Stimulated activated naive CD8-positive, alpha-beta T cell treated with anti-CD3 and anti-CD28 coated beads, Interleukin-15, Interleukin-2, amounts not matched to agents 100 U/mL and 50 U/mL, for 24 hours (primary cell): ENCODE data around the gene SLC23A3.
A peak's percentile ranks its signal among the peaks of the same experiment; 100 is the strongest.

Source experiments
- ATAC-seq: fragments of 150-1000 bp; cut with Tn5 transposase; one replicate; pipeline ENCODE4 v1.10.0; 2021
- DNase-seq: peaks from one replicate; pipeline ENCODE4 v3.0.0; 2021

The SLC23A3 gene, protein sequence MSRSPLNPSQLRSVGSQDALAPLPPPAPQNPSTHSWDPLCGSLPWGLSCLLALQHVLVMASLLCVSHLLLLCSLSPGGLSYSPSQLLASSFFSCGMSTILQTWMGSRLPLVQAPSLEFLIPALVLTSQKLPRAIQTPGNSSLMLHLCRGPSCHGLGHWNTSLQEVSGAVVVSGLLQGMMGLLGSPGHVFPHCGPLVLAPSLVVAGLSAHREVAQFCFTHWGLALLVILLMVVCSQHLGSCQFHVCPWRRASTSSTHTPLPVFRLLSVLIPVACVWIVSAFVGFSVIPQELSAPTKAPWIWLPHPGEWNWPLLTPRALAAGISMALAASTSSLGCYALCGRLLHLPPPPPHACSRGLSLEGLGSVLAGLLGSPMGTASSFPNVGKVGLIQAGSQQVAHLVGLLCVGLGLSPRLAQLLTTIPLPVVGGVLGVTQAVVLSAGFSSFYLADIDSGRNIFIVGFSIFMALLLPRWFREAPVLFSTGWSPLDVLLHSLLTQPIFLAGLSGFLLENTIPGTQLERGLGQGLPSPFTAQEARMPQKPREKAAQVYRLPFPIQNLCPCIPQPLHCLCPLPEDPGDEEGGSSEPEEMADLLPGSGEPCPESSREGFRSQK

DNA sequence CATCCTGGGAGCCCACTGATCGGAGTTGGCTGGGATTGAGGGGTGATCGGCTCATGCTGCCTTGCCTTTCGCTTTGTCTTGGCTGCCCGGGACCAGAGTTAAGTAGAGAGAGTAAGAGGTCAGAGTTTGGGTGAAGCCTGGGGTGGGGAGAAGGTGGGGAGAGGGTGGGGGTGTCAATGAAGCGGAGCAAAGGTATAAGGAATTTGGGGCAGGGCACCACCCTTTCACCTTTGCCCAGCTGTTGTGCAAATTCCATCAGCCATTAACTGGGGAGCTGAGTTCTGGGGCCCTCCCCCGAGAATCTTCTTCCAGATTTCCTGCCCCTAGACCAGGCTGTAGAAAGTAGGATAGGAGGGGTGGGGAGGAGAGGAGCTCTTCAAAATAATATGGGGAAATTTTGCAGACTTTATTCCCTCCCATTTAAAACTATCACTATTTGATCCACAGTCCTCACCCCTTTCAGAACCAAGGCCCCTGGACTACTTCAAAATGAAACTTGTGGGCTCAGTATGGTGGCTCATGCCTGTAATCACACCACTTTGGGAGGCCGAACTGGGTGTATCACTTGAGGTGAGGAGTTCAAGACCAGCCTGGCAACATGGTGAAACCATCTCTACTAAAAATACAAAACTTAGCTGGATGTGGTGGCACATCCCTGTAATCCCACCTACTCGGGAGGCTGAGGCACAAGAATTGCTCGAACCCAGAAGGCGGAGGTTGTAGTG is at the start of gene SLC23A3:
Gene SLC23A3 (minus strand): TSS at position 100 of the 725 bp plus-strand sequence. CDS start 45 bp downstream, at position 55.
- ATAC-seq (no peak), DNase-seq (no peak)

DNA sequence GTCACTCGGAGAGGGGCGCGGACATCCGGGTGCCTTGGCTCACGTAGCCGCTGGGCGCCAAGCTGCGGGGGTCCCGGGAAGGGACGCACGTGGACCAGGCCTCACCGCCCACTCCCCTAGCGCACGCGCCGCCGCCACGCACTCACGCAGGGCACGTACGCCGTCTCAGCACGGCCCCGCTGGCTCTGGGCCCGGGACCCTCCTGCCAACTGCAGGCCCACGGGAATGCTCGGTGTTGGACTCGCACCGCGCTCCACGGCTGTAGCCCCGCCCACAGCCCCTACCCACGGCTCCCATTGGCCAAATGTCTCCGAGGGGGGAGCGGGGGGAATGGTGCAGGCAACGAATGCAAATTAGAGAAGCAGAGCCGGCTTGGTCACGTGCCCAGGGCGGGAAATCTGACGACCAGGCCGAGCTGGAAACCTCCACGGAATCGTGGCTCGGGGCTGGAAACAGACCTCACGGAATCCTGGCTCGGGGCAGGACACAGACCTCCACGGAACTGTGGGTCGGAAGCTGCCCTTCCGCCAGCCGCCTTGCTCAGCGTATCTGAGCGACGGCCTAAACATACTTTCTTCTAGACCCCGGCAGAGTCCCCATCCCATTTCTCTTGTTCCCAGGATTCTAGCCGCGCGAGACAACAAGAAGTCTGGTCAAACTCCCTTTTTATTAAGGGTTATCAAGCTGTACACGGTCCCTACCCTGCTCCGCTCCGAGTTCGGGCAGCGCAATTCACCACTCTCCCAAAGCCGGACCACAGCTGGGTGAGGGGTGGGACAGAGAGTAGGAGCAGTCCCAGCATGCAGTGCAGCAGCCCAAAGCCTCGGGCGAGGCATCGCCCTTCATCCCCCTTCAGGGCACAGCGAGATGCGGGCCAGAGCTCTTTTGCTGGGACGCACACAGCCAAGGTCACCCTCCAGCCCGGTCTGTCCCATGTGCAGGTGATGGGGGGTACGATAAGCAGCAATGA is 49.2 kb upstream of the SLC23A3 start, which contains the start of gene ABCB6:
Gene ABCB6 (minus strand): TSS at position 227 of the 970 bp plus-strand sequence. CDS start 285 bp downstream, outside the sequence.
- peak; percentile 90 for DNase-seq
- ATAC-seq = peak; percentile 79

DNA sequence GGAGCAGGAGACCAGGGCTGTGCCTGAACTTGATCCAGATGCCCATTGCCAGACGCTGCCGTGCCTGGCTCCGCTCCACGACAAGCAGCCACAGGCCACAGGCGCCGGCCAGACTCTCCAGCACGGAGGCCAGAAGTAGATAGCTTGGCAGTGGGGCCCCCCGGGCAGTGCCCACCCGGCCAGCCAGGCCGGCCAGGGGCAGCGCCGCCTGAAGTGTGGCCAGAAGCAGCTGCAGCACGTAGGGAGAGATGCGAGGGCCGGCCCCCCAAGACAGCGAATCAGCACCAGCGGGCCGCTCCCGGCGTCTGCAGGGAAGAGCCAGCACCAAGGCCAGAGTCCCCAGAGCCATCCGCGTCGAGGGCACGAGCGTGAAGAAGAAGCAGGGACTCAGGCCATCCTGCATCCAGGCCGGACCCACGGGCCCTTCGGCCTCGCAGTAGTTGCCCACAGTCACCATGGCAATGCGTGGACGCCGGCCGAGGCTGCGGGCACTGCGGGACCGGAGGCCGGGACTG is 48.4 kb upstream of the SLC23A3 start:
- DNase-seq (peak; percentile 49), ATAC-seq (peak; percentile 28)

DNA sequence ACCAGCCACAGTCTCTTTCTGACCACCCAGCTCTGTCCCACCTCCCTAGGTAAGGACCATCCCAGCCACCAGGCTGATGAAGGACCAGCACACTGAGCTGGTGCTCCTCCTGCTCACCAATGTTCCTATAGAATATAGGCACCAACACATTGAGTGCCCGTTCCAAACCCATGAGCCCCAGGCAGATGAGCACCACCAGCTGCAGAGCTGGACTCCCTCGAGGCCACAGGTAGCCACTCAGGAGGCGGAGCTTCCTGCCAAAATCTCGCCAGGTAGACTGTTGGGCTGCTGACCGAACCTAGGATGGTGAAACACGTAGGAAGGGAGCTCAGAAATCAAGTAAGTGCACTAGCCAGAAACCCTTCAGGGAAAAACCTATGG is 46.7 kb upstream of the SLC23A3 start:
- DNase-seq = no peak
- no peak for ATAC-seq

DNA sequence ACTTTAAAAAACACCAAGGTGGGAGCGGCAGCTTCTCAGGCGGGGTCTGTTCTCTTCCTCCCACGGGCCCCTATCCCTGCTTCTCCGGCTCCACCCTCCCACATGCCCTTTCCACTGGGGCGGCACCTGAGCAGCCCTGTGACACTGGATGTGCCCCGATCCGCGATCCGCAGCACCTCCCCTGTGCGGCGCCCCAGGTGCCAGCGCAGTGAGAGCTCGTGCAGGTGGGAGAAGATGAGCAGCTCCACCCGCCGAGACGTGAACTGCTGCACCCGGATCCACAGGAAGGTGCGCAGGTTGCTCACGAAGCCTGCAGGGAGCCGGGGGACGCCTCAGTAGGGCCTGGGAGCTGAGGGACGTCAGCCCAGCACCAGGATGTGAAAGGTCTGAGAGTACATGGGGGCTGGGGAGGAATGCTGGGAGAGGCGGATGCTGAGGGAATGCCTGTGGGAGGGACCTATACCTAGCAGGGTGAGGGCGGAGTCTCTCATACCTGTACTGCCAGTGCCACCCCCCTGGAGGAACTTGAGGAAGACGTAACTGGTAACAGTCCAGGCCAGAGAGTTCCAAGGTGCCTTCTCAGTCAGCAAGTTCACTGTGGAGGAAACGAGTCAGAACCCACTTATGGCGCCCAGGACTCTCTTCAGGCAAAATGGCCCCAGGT is 46.2 kb upstream of the SLC23A3 start:
- ATAC-seq = no peak
- no peak for DNase-seq

DNA sequence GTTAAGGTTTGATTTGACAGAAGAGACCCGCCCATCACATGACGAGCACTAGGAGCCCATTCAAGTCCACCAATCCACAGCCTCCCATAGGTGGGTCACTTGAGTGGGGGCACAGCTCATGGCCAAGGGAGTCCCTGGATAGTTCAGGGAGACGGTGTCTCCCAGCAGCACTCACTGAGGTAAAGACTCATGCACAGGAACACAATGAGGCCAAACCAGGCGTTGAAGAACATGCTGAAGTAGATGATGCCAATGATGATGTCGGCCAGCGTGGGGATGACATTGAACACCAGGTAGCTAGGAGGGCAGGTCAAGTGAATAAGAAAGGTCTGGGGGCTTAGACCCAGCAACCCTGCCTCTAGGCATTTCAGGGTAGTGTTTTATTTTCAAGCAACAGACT is 45.0 kb upstream of the SLC23A3 start:
- ATAC-seq (no peak), DNase-seq (no peak)

DNA sequence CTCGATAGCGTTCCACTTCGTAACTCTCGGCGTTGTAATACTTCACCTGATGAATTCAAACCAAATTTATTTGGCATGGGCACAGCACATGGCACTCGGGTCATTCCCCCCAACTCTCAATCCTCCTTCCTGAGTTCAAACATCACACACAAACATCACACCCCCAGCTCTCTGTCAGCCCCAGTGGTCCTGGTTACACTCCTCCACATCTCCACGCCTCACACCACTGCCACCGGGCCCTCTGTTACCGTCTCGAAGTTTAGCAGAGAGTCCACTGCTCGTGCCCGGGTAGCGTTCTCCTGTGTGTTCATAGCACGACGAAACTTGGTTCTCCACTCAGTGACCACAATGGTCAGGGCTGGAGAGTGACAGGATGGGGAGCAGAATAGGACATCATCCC is 44.3 kb upstream of the SLC23A3 start:
- ATAC-seq = no peak

DNA sequence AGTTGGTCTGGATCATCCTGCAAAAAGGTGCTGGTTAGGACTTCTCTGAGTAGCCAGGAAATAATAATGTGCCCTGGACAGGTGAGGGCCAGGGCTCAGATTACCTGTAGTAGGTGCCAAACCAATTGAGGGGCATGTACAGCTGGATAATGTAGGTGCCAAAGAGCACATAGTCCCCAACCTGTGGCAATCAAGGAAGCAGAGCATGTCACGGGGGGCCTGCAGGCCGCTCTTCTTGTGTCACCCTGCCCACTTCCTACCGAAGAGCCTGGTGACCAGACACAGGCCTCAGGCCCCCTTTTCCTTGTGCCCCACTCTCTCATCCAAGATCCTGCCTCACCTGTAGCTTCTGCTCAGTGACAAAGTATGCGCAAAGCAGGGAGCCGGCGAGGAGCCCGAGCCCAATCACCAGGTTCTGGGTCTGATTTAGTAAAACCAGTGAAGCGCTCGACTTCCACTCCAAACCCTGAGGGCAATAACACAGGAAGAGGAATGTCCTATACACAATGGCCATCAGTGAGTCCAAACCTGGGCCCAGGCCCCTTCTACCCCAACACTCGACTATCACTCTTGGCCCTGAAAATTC is 43.8 kb upstream of the SLC23A3 start:
- DNase-seq = no peak

More for the DNA sequence above, 44.3 kb upstream of the SLC23A3 start:
- DNase-seq = no peak

DNA sequence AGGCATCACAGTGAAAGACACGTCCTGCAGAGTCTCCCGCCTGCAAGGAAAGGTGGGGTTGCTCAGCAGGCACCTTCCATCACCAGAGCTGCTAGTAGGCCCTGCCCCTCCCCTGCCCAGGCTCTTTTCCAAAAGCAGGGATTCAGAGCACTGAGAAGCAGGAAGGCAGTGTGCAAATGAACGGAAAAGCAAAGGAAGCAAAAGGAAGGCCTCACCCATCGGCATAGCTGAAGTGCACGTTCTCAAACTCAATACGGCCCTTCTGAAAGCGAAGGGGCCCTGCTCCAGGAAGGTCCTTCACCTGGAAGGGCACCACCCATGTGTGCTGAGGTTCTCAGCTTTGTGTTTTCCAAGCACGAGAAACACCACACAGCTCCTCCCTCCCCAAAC is 43.2 kb upstream of the SLC23A3 start:
- ATAC-seq = no peak

More for the DNA sequence above, 43.8 kb upstream of the SLC23A3 start:
- no peak for ATAC-seq

DNA sequence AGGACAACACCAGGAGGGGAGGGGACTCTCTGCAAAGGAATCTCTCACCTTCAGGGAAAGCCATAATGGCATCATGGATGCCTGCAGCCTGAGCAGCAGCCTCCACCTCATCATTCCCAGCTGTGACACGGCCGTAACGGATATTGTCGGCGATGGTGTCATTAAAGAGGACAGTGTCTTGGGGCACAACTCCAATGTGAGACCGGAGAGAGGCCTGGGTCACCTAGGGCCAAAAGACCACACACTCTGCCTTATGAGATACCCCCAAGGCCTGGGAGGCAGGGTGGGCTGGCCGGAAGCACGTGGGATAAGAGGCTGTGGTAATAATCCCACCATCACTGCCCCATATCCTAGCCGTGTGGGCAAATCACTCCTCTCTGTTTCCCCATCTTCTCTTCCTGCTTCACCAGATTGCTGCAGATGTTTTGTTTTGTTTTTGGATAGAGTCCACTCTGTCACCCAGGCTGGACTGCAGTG is 41.1 kb upstream of the SLC23A3 start:
- ATAC-seq (no peak), DNase-seq (no peak)

More for the DNA sequence above, 43.2 kb upstream of the SLC23A3 start:
- no peak for DNase-seq

DNA sequence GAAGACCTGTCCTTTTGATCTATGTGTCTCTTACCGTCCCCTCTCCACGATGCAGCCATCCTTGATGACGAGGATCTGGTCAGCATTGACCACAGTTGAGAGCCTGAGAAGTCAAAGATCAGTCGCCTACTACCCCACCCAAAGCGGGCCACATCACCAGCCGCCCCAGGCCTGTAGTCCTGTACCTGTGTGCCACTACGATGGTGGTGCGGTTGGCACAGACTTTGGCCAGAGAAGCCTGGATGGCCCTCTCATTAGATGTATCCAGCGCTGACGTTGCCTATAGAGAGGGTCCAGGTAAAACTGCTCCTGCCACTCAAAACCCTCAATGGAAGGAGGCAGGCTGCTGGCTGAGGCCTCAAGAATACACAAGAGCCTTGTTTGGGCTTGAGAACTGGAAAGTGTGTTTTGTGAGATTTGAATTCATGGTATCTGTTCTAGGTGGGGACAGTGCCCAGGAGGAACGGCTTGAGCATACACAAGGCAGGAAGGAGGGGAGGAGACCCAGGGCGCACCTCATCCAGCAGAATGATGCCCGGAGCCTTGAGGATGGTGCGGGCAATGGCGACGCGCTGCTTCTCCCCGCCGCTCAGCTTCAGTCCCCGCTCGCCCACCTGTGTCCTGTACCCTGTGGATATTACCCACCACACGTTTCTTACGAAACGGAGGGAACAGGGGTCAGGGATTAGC is 40.5 kb upstream of the SLC23A3 start:
- no peak for ATAC-seq
- no peak for DNase-seq

DNA sequence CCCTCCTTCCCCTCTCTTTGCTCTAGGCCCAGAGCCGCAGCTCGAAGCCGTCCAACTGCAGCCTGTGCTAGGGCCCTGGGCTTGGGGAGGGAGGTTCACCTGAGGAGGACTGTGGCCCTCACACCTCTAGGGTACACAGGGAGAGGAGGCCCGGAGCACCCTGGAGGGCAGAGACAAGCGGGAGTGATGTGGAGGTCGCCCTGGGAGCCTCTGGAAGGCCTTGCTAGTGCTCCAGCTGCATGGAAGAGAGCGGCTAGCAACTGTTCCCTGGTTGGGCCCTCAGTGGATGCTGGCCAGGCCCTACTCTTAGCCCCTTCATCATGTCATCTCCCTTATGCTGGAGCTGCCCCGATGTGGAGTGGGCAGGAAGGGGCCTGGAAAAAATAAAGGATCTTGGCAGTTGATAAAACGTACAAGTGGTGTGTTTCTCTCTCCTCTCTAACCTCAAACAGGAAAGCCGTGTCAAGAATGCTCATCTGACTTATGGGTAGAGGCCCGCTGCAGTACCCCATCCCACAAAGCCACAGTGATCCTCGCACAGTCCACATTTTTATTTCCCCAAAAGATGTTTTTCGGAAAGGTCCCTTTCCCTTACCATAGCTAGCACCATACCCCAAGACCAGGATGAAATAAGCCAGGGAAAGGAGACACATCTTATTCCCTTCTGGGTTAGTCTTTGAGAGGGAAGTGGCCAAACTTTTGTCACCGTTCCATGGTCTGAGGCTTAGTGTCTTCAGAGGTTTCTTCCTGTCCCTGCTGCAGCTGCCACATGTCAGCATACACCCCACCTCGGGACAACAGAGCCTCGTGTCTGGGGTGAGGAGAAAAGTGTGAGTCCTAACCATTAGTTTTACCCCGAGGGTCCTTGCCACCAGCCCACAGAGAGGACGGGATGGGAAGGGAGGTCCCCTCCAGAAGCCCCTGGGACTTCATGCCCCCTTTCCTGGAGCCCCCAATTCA is 39.7 kb upstream of the SLC23A3 start:
- ATAC-seq (no peak), DNase-seq (no peak)

DNA sequence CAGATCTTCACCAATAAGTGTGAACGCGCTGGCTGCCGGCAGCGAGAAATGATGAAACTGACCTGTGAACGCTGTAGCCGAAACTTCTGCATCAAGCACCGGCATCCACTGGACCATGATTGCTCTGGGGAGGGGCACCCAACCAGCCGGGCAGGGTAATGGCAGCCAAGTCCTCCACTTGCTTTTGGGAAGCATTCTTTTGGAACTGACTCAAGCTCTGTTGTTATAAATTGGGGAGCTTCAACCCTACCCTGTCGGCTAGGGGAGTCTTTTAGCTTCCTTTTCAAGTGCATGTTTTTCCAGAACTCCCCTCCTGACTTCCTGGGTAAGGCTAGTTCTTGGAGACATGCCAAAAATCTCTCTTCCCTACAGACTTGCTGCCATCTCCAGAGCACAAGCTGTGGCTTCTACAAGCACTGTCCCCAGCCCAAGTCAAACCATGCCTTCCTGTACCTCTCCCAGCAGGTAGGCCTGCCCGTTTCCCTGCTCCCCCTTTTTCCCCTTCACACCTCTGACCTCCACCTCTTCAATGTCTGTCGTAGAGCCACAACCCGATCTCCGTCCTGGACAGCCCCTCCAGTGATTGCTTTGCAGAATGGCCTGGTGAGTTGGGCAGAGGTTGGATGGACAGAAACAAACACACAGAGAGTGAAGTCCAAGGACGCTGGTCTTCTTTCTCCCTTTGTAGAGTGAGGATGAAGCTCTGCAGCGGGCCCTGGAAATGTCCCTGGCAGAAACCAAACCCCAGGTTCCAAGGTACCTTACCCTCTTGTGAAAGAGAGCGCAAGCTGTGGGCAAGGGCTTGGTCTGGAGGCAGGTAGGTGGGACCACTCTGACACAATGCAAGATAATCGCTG is 38.3 kb upstream of the SLC23A3 start:
- no peak for DNase-seq
- no peak for ATAC-seq

DNA sequence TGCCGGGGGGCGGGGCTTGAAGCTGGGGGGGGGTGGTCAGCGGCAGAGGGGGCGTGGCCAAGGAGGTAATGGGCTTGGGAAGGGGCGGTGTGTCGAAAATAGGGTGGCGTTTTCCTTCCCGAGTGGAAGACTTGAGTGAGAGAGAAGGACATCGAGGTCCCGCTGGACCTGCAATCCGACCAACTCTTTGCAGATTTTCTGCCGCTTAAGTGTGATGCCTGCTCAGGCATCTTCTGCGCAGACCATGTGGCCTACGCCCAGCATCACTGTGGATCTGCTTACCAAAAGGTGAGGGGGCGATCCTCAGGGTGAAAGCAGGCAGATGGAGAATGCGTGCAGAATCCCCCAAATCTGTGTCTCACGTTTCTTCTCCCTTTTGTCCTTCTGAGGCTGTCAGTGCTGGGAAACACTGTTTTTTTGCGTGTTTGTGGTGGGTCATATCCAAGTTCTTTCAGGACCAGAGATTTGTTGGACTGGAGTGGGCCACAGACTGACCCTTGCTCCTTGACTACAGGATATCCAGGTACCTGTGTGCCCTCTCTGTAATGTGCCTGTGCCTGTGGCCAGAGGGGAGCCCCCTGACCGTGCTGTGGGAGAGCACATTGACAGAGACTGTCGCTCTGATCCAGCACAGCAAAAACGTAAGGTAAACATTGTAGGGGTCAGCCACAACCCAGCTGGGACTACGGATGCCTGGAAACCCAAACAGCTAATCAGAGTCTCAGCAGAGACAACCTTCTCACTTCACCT is 37.5 kb upstream of the SLC23A3 start:
- no peak for ATAC-seq
- DNase-seq = no peak

DNA sequence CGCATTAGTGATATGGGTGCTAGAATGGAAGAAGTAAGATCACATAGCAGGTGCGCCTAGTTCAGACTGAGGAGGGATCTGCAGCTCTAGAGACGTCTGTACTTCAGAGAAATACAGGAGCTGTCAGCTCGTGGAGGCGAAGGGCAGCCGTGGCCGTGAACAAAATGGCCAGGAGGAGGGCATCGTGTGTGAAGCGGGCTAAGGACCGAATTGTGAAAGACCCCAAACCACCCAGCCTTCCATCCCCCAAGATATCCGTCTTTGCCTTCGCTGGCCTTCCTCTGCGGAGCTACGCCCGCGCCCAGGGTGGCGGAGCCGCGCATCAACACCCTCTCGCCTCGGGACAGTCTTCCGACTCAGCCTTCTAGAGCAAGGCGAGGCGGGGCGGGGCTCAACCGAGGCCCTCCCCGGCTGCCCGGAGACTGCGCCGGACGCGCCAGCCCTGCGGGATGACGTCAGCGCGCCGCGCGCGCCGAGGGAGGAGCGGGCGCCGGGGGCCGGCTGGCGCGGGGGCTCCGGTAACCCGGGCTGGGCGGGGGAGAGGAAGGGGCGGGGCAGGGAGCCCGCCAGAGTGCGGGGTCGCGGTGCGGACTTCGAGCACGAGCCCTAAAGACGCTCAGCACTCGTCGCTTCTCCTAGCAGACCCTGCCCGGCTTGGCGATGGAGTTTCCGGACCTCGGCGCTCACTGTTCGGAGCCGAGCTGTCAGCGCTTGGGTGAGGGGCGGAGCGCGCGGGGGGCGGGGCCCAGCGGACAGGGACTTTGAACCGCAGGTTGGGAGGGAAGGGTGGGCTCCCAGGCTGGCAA is 36.7 kb upstream of the SLC23A3 start, which contains the start of gene ZFAND2B:
Gene ZFAND2B (plus strand): TSS at position 455 of the 806 bp plus-strand sequence. CDS start 206 bp downstream, at position 661.
- DNase-seq (peak; percentile 97), ATAC-seq (peak; percentile 97)

DNA sequence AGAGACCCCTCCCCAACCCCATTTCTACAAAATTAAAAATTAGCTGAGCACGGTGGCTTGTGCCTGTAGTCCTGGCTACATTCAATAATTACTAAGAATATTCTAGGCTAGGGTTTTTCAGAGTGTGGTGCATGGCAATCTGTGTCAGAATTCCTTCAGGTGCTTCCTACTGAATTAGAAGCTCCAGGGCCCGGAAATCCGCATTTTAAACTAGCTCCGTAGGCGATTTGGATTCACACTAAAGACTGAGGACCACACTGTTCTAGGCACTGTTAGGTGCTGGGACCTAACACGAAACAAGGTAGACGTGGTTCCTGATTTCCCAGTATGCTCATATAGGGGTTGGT is 36.1 kb upstream of the SLC23A3 start:
- ATAC-seq (no peak), DNase-seq (no peak)
